ENCODE results near the gene RGL1.

RGL1 gene

GRCh38 chr1:183886083-183886828 lies 81.3 kb downstream of the RGL1 start:
- Histone ChIP-seq H3K4me3 (ENCODE audit: low read length) (no peak overlapping the region), H3K9me3 (ENCODE audit: control insufficient read depth, insufficient read depth, low read length) (no peaks in the 10 kb centered on the region), H3K36me3 (ENCODE audit: control insufficient read depth, insufficient read depth, low read length) (no peaks in the 10 kb centered on the region), H3K27me3 (ENCODE audit: control insufficient read depth, insufficient read depth, low read length) (no peaks in the 10 kb centered on the region), H3K27ac (ENCODE audit: low read length) (no peak overlapping the region), H3K4me1 (ENCODE audit: control insufficient read depth, insufficient read depth, low read length) (peaks cover 3% of the 10 kb centered on the region)
- WGBS (ENCODE audit: insufficient coverage, insufficient read length), result no CpG with 5 or more reads among the region's 3 CpGs
- no peak for DNase-seq (ENCODE audit: low read depth, low spot score)

GRCh38 chr1:183886853-183887252 lies 81.9 kb downstream of the RGL1 start:
- Histone ChIP-seq H3K27ac (ENCODE audit: low read length) (no peak overlapping the region), H3K4me1 (ENCODE audit: control insufficient read depth, insufficient read depth, low read length) (peaks cover under 1% of the 10 kb centered on the region), H3K4me3 (ENCODE audit: low read length) (no peak overlapping the region), H3K27me3 (ENCODE audit: control insufficient read depth, insufficient read depth, low read length) (no peaks in the 10 kb centered on the region), H3K36me3 (ENCODE audit: control insufficient read depth, insufficient read depth, low read length) (no peaks in the 10 kb centered on the region), H3K9me3 (ENCODE audit: control insufficient read depth, insufficient read depth, low read length) (no peaks in the 10 kb centered on the region)
- no peak for DNase-seq (ENCODE audit: low read depth, low spot score)

- Histone ChIP-seq H3K4me1 (ENCODE audit: control insufficient read depth, insufficient read depth, low read length) (no peaks in the 10 kb centered on the region), H3K27me3 (ENCODE audit: control insufficient read depth, insufficient read depth, low read length) (no peaks in the 10 kb centered on the region), H3K9me3 (ENCODE audit: control insufficient read depth, insufficient read depth, low read length) (no peaks in the 10 kb centered on the region), H3K4me3 (ENCODE audit: low read length) (no peak overlapping the region), H3K27ac (ENCODE audit: low read length) (no peak overlapping the region), H3K36me3 (ENCODE audit: control insufficient read depth, insufficient read depth, low read length) (no peaks in the 10 kb centered on the region)
- DNase-seq (ENCODE audit: low read depth, low spot score), result no peak
- no CpG with 5 or more reads among the region's 9 CpGs for WGBS (ENCODE audit: insufficient coverage, insufficient read length)
Measured at GRCh38 chr1:183887826-183888819, 83.2 kb downstream of the RGL1 start.

- no peaks in the 10 kb centered on the region for H3K9me3 ChIP-seq (ENCODE audit: control insufficient read depth, insufficient read depth, low read length)
- whole genome bisulfite sequencing (ENCODE audit: insufficient coverage, insufficient read length), result no CpG with 5 or more reads among the region's 2 CpGs
Measured at GRCh38 chr1:183889095-183889494, 84.2 kb downstream of the RGL1 start.

GRCh38 chr1:183891158-183891856 lies 86.4 kb downstream of the RGL1 start:
- no peaks in the 10 kb centered on the region for H3K36me3 ChIP-seq (ENCODE audit: control insufficient read depth, insufficient read depth, low read length)
- no peaks in the 10 kb centered on the region for H3K27me3 ChIP-seq (ENCODE audit: control insufficient read depth, insufficient read depth, low read length)
- H3K9me3 ChIP-seq (ENCODE audit: control insufficient read depth, insufficient read depth, low read length), result no peaks in the 10 kb centered on the region
- no CpG with 5 or more reads among the region's 3 CpGs for WGBS (ENCODE audit: insufficient coverage, insufficient read length)
- no peak for DNase-seq (ENCODE audit: low read depth, low spot score)
- H3K4me1 ChIP-seq (ENCODE audit: control insufficient read depth, insufficient read depth, low read length), result no peaks in the 10 kb centered on the region
- H3K4me3 ChIP-seq (ENCODE audit: low read length), result no peak overlapping the region
- H3K27ac ChIP-seq (ENCODE audit: low read length), result no peak overlapping the region

More at GRCh38 chr1:183889095-183889494, 84.2 kb downstream of the RGL1 start:
- DNase-seq (ENCODE audit: low read depth, low spot score), result no peak
- Histone ChIP-seq H3K27ac (ENCODE audit: low read length) (no peak overlapping the region), H3K27me3 (ENCODE audit: control insufficient read depth, insufficient read depth, low read length) (no peaks in the 10 kb centered on the region), H3K4me1 (ENCODE audit: control insufficient read depth, insufficient read depth, low read length) (no peaks in the 10 kb centered on the region), H3K36me3 (ENCODE audit: control insufficient read depth, insufficient read depth, low read length) (no peaks in the 10 kb centered on the region), H3K4me3 (ENCODE audit: low read length) (no peak overlapping the region)

- Histone ChIP-seq H3K27ac (ENCODE audit: low read length) (no peak overlapping the region), H3K36me3 (ENCODE audit: control insufficient read depth, insufficient read depth, low read length) (no peaks in the 10 kb centered on the region), H3K4me3 (ENCODE audit: low read length) (no peak overlapping the region), H3K27me3 (ENCODE audit: control insufficient read depth, insufficient read depth, low read length) (no peaks in the 10 kb centered on the region), H3K9me3 (ENCODE audit: control insufficient read depth, insufficient read depth, low read length) (no peaks in the 10 kb centered on the region), H3K4me1 (ENCODE audit: control insufficient read depth, insufficient read depth, low read length) (no peaks in the 10 kb centered on the region)
- DNase-seq (ENCODE audit: low read depth, low spot score), result no peak
Measured at GRCh38 chr1:183892351-183892793, 87.5 kb downstream of the RGL1 start.

- no peak overlapping the region for H3K27ac ChIP-seq (ENCODE audit: low read length)
- H3K9me3 ChIP-seq (ENCODE audit: control insufficient read depth, insufficient read depth, low read length), result no peaks in the 10 kb centered on the region
- no CpG with 5 or more reads among the region's 3 CpGs for WGBS (ENCODE audit: insufficient coverage, insufficient read length)
- no peak overlapping the region for H3K4me3 ChIP-seq (ENCODE audit: low read length)
- DNase-seq (ENCODE audit: low read depth, low spot score), result no peak
- no peaks in the 10 kb centered on the region for H3K36me3 ChIP-seq (ENCODE audit: control insufficient read depth, insufficient read depth, low read length)
- no peaks in the 10 kb centered on the region for H3K27me3 ChIP-seq (ENCODE audit: control insufficient read depth, insufficient read depth, low read length)
- no peaks in the 10 kb centered on the region for H3K4me1 ChIP-seq (ENCODE audit: control insufficient read depth, insufficient read depth, low read length)
Measured at GRCh38 chr1:183893561-183894289, 88.8 kb downstream of the RGL1 start.

- H3K27me3 ChIP-seq (ENCODE audit: control insufficient read depth, insufficient read depth, low read length), result no peaks in the 10 kb centered on the region
- DNase-seq (ENCODE audit: low read depth, low spot score), result no peak
- H3K36me3 ChIP-seq (ENCODE audit: control insufficient read depth, insufficient read depth, low read length), result no peaks in the 10 kb centered on the region
- H3K9me3 ChIP-seq (ENCODE audit: control insufficient read depth, insufficient read depth, low read length), result no peaks in the 10 kb centered on the region
- H3K4me1 ChIP-seq (ENCODE audit: control insufficient read depth, insufficient read depth, low read length), result no peaks in the 10 kb centered on the region
- no peak overlapping the region for H3K27ac ChIP-seq (ENCODE audit: low read length)
- no CpG with 5 or more reads among the region's 1 CpG for WGBS (ENCODE audit: insufficient coverage, insufficient read length)
- no peak overlapping the region for H3K4me3 ChIP-seq (ENCODE audit: low read length)
Measured at GRCh38 chr1:183894290-183894565, 89.3 kb downstream of the RGL1 start.

- no CpG with 5 or more reads among the region's 4 CpGs for WGBS (ENCODE audit: insufficient coverage, insufficient read length)
- Histone ChIP-seq H3K36me3 (ENCODE audit: control insufficient read depth, insufficient read depth, low read length) (no peaks in the 10 kb centered on the region), H3K27ac (ENCODE audit: low read length) (no peak overlapping the region), H3K27me3 (ENCODE audit: control insufficient read depth, insufficient read depth, low read length) (no peaks in the 10 kb centered on the region), H3K4me1 (ENCODE audit: control insufficient read depth, insufficient read depth, low read length) (no peaks in the 10 kb centered on the region), H3K9me3 (ENCODE audit: control insufficient read depth, insufficient read depth, low read length) (no peaks in the 10 kb centered on the region), H3K4me3 (ENCODE audit: low read length) (no peak overlapping the region)
- no peak for DNase-seq (ENCODE audit: low read depth, low spot score)
Measured at GRCh38 chr1:183896466-183897048, 91.6 kb downstream of the RGL1 start.

- H3K9me3 ChIP-seq (ENCODE audit: control insufficient read depth, insufficient read depth, low read length), result no peaks in the 10 kb centered on the region
Measured at GRCh38 chr1:183898001-183898396, 93.1 kb downstream of the RGL1 start.

More at GRCh38 chr1:183898001-183898396, 93.1 kb downstream of the RGL1 start:
- Histone ChIP-seq H3K27ac (ENCODE audit: low read length) (no peak overlapping the region), H3K36me3 (ENCODE audit: control insufficient read depth, insufficient read depth, low read length) (no peaks in the 10 kb centered on the region), H3K27me3 (ENCODE audit: control insufficient read depth, insufficient read depth, low read length) (no peaks in the 10 kb centered on the region), H3K4me3 (ENCODE audit: low read length) (no peak overlapping the region), H3K4me1 (ENCODE audit: control insufficient read depth, insufficient read depth, low read length) (no peaks in the 10 kb centered on the region)
- no CpG with 5 or more reads among the region's 2 CpGs for WGBS (ENCODE audit: insufficient coverage, insufficient read length)
- no peak for DNase-seq (ENCODE audit: low read depth, low spot score)
